GM18907 (cell line): ENCODE measurements around the gene CBARP.
A peak's percentile ranks its signal among the peaks of the same experiment; 100 is the strongest.
"Not testable (repeated sequence)": the region's sequence is repeated elsewhere in the genome, so short reads cannot be mapped to it uniquely, and the experiment has no call there.

ENCODE experiments used
- ATAC-seq: cut with Tn5 transposase; IDR thresholded peaks from one replicate; pipeline ENCODE4 v1.9.1; 2021; ENCODE audit warnings: mild to moderate bottlenecking, moderate library complexity; ENCODE audit not compliant: unreplicated experiment

CBARP gene

GRCh38 chr19:1252821-1253513 lies 15.2 kb upstream of the CBARP start:
- no peak for ATAC-seq

- ATAC-seq, result no peak
These were observed 14.5 kb upstream of the CBARP start for GRCh38 chr19:1252221-1252820.

- ATAC-seq, result no peak
These were observed 13.8 kb upstream of the CBARP start for GRCh38 chr19:1251330-1252220.

- ATAC-seq, result no peak
These were observed 12.8 kb upstream of the CBARP start for GRCh38 chr19:1250437-1251260.

- no peak for ATAC-seq
These were observed 12.2 kb upstream of the CBARP start for GRCh38 chr19:1249990-1250436.

- ATAC-seq, result peak; percentile 50
These were observed 11.6 kb upstream of the CBARP start for GRCh38 chr19:1249298-1249989.

- ATAC-seq, result peak; percentile 28
These were observed 11.0 kb upstream of the CBARP start for GRCh38 chr19:1248786-1249297.

GRCh38 chr19:1248139-1248785 lies 10.5 kb upstream of the CBARP start, which contains the start of gene MIDN:
Gene MIDN, plus strand, starts transcription at chr19:1248583. Its CDS starts 1,714 bp downstream, at chr19:1250297.
- ATAC-seq, result peak; percentile 14

GRCh38 chr19:1247748-1248138 lies 9.9 kb upstream of the CBARP start:
- no peak for ATAC-seq

- ATAC-seq, result not testable (repeated sequence)
These were observed 8.7 kb upstream of the CBARP start for GRCh38 chr19:1246265-1247087.

GRCh38 chr19:1245494-1246264 lies 7.9 kb upstream of the CBARP start:
- no peak for ATAC-seq

GRCh38 chr19:1244693-1245451 lies 7.1 kb upstream of the CBARP start:
- ATAC-seq, result no peak

GRCh38 chr19:1243768-1244692 lies 6.2 kb upstream of the CBARP start:
- ATAC-seq, result no peak

GRCh38 chr19:1241417-1242095 lies 3.8 kb upstream of the CBARP start, which contains the start of gene ATP5F1D:
Gene ATP5F1D, plus strand, starts transcription at chr19:1241751. Its CDS starts 100 bp downstream, at chr19:1241851.
- peak; percentile 53 for ATAC-seq

- no peak for ATAC-seq
These were observed 3.1 kb upstream of the CBARP start for GRCh38 chr19:1240925-1241324.
